Gastroesophageal sphincter (tissue), 3 donors: Measurements from ENCODE around the gene LRRC46.

Experiments
- EP300 ChIP-seq: sonication (generic); formaldehyde crosslinking; IDR thresholded peaks from one replicate; pipeline ENCODE4 v1.6.1; 2017; ENCODE audit warnings: antibody characterized with exemption, mild to moderate bottlenecking
- POLR2A ChIP-seq, 2 donors: fragments of 450-650 bp; IDR thresholded peaks; one replicate each; pipeline ENCODE4 v1.6.1; 2017; ENCODE audit warnings: antibody characterized with exemption in 2 of 2, mild to moderate bottlenecking in 2 of 2, moderate library complexity in 1 of 2
- POLR2AphosphoS5 ChIP-seq: sonication (generic); formaldehyde crosslinking; IDR thresholded peaks from one replicate; pipeline ENCODE4 v1.6.1; 2017; ENCODE audit warnings: antibody characterized with exemption
- TF ChIP-seq, protein P1 (sequence below), 4 experiments: fragments of 200-600 bp in 2 of 4; fragments of 450-650 bp in 2 of 4; sonication (generic) in 1 of 4; IDR thresholded peaks; one replicate each; pipeline ENCODE4 v1.5.1; 2017 to 2019; ENCODE audit warnings: antibody characterized with exemption in 4 of 4, mild to moderate bottlenecking in 2 of 4, moderate library complexity in 2 of 4

DNA sequence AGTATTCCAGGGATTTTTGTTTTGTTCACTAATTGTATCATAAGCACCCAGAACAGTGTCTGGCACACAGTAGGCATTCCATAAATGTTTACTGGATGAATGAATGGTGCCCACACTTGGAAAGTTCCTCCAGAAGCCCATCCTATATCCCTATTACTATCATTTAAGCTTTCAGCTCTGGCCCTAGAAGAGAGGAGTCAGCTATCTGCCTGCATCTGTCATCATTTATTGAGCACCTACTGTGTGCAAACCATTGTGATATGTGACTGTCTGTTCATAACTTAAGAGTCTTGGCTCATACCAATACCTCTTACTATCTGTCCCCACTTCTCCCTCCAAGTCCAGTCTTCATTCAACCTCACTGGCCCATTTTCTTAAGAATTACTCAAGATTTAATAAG is 39.6 kb downstream of the LRRC46 start:
- no peak for TF ChIP-seq EP300
- TF ChIP-seq, protein P1, sequence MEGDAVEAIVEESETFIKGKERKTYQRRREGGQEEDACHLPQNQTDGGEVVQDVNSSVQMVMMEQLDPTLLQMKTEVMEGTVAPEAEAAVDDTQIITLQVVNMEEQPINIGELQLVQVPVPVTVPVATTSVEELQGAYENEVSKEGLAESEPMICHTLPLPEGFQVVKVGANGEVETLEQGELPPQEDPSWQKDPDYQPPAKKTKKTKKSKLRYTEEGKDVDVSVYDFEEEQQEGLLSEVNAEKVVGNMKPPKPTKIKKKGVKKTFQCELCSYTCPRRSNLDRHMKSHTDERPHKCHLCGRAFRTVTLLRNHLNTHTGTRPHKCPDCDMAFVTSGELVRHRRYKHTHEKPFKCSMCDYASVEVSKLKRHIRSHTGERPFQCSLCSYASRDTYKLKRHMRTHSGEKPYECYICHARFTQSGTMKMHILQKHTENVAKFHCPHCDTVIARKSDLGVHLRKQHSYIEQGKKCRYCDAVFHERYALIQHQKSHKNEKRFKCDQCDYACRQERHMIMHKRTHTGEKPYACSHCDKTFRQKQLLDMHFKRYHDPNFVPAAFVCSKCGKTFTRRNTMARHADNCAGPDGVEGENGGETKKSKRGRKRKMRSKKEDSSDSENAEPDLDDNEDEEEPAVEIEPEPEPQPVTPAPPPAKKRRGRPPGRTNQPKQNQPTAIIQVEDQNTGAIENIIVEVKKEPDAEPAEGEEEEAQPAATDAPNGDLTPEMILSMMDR (IDR thresholded peaks at IDR 0.05) = no peak
- no peak for TF ChIP-seq POLR2AphosphoS5
- no peak for TF ChIP-seq POLR2A (IDR thresholded peaks at IDR 0.05)
